GM20431 (cell line): Measurements from ENCODE around the gene HTR6.

Experiments
- in situ Hi-C: fragments of 300-500 bp; cut with MseI, MboI; formaldehyde crosslinking; loops from one replicate; pipeline ENCODE4 v1.15.0; 2020; ENCODE audit warnings: low sequenced_read_pairs; ENCODE audit not compliant: unreplicated experiment

Gene HTR6

DNA sequence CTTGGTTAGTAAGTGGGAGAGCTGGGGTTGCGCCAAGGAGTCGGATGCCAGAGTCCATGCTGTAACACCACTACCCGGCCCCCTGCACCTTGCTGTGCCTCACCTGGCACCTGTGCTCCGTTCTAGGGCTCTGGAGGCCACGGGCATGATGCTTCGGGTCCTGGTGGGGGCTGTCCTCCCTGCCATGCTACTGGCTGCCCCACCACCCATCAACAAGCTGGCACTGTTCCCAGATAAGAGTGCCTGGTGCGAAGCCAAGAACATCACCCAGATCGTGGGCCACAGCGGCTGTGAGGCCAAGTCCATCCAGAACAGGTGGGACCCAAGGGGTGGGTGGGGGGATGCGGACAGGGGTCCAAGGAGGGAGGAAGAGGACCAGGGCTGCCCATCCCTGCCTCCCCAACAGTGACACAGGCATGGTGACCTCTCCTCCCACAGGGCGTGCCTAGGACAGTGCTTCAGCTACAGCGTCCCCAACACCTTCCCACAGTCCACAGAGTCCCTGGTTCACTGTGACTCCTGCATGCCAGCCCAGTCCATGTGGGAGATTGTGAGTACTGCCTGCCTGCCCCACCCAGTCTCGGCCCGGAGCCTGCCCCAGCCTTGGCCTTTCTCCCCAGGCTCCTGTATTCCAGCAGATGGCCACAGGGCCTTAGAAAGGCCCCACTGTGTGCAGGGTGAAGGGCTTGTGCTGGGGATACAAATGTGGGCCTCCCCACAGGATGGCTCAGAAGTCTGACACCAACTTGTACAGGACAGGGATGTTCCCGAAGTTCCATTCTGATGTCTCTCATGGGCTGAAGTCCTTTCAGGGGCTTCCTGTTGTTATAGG, 9.6 kb upstream of the HTR6 start:
- in situ Hi-C loops = loop anchor here (10.0 kb wide), 1 partner anchor 310 kb away; no protein-coding TSS in a partner anchor

DNA sequence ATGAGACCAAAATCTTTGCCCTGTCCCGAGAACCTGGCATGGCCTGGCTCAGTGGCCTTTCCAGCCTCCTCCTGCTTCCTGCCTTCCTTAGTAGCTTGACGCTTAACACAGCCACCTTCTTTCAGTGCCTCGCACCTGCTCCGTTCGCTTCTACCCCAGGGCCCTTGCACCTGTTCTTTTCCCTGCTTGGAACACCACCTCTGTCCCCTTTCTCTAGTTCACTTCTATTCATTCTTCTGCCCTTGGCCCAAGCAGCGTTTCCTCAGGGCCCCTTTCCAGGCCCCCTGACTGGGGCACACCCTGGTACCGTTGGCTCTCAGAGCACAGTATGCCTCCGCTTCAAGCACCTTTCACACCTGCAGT, 9.0 kb upstream of the HTR6 start:
- in situ Hi-C loops = loop anchor here (10.0 kb wide), 1 partner anchor 311 kb away; no protein-coding TSS in a partner anchor

DNA sequence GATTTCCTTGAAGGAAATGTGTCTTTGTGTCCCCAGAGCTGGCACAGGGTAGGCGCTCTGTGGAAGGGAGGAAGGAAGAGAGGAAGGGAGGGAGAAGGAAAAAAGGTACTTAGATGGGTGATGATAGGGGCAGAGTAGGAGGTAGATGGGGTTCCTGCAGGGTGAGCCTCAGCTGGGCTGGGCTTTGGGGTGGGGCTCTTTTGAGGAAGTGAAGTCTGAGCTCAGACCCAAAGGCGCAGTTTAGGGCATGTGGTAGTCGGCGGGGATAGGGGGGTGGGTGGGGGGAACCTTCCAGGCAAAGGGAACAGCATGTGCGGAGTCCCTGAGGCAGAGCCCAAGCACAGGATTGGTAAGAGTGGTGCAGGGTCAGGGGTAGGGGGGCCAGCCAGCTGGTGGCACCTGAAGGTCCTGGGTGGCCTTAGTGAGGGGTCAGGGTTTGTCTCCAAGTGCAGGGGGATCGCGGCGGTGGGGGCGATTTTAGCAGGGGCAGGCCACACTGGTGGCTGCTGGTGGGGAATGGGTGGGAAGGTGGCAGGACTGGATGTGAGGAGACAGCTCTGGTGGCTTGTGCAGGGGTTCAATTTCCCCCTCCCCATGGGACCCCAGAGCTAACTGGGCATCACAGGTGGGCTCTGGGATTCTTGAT, 8.4 kb upstream of the HTR6 start:
- in situ Hi-C loops = loop anchor here (10.0 kb wide), 1 partner anchor 311 kb away; no protein-coding TSS in a partner anchor

DNA sequence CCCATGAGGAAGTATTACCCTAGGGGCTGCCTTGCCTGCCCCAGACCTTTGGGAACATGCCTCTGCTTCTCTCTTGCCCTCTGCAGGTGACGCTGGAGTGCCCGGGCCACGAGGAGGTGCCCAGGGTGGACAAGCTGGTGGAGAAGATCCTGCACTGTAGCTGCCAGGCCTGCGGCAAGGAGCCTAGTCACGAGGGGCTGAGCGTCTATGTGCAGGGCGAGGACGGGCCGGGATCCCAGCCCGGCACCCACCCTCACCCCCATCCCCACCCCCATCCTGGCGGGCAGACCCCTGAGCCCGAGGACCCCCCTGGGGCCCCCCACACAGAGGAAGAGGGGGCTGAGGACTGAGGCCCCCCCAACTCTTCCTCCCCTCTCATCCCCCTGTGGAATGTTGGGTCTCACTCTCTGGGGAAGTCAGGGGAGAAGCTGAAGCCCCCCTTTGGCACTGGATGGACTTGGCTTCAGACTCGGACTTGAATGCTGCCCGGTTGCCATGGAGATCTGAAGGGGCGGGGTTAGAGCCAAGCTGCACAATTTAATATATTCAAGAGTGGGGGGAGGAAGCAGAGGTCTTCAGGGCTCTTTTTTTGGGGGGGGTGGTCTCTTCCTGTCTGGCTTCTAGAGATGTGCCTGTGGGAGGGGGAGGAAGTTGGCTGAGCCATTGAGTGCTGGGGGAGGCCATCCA, 7.8 kb upstream of the HTR6 start:
- in situ Hi-C loops = loop anchor here (10.0 kb wide), 1 partner anchor 312 kb away; no protein-coding TSS in a partner anchor

DNA sequence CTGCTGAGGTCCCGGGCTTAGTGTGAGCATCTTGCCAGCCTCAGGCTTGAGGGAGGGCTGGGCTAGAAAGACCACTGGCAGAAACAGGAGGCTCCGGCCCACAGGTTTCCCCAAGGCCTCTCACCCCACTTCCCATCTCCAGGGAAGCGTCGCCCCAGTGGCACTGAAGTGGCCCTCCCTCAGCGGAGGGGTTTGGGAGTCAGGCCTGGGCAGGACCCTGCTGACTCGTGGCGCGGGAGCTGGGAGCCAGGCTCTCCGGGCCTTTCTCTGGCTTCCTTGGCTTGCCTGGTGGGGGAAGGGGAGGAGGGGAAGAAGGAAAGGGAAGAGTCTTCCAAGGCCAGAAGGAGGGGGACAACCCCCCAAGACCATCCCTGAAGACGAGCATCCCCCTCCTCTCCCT, 7.2 kb upstream of the HTR6 start:
- in situ Hi-C loops = loop anchor here (10.0 kb wide), 1 partner anchor 313 kb away; no protein-coding TSS in a partner anchor

DNA sequence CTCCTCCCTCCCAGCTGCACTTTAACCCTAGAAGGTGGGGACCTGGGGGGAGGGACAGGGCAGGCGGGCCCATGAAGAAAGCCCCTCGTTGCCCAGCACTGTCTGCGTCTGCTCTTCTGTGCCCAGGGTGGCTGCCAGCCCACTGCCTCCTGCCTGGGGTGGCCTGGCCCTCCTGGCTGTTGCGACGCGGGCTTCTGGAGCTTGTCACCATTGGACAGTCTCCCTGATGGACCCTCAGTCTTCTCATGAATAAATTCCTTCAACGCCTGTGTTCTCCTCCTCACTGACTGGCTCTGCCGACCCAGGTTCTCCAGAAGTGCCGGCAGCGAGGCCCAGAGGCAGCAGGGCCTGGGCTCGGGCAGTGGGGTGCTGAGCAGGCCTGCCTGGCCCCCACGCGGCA, 6.5 kb upstream of the HTR6 start:
- in situ Hi-C loops = loop anchor here (10.0 kb wide), 1 partner anchor 313 kb away; no protein-coding TSS in a partner anchor

DNA sequence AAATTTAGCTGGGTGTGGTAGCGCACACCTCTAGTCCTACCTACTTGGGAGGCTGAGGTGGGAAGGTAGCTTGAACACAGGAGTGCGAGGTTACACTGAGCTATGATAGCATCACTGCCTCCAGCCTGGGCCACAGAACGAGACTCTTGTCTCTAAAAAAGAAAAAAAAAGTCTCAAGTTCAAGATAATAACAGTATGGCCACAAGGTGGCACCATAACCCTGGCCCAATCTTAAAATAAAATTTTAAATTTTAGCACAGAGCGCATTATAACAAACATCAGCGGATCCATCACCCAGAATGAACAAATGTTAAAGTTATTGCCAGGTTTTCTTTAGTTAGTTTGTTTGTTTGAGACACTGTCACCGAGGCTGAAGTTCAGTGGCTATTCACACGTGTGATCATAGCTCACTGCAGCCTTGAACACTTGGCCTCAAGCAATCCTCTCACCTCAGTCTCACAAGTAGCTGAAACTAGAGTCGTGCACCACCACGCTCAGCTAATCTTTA, 2.9 kb upstream of the HTR6 start:
- in situ Hi-C loops = no loop called here

DNA sequence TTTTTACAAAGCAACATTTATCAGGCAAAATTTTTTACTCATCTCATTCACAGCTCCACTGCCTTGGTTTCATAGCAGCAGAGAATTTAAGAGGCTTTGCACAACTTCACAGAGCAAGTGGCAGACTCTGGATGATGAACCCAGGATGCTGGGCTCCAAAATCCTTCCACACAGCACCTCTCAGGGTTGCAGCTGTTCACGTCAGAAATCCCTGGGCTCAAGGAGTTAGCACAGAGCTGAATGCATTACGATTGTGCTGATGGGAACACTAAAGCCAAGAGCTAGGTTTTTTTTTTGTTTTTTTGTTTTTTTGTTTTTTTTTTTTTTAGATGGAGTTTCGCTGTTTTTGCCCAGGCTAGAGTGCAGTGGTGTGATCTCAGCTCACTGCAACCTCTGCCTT, 2.4 kb upstream of the HTR6 start:
- in situ Hi-C loops = no loop called here

DNA sequence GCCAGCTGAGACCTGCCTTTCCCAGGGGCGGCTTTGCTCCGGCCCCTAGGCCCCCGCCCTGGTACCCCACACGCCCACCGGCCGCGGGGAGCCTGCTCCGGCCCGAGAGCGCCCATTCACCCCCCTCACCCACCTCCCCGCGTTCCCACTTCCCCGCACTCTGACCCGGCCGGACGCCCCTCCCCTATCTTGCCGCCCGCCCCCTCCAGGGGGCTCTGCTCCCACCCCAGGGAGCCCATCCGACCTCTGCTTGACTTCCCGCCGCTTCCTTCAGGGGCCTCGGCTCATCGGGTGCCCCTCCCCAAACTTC, 466 bp downstream of the HTR6 start:
- in situ Hi-C loops = no loop called here

DNA sequence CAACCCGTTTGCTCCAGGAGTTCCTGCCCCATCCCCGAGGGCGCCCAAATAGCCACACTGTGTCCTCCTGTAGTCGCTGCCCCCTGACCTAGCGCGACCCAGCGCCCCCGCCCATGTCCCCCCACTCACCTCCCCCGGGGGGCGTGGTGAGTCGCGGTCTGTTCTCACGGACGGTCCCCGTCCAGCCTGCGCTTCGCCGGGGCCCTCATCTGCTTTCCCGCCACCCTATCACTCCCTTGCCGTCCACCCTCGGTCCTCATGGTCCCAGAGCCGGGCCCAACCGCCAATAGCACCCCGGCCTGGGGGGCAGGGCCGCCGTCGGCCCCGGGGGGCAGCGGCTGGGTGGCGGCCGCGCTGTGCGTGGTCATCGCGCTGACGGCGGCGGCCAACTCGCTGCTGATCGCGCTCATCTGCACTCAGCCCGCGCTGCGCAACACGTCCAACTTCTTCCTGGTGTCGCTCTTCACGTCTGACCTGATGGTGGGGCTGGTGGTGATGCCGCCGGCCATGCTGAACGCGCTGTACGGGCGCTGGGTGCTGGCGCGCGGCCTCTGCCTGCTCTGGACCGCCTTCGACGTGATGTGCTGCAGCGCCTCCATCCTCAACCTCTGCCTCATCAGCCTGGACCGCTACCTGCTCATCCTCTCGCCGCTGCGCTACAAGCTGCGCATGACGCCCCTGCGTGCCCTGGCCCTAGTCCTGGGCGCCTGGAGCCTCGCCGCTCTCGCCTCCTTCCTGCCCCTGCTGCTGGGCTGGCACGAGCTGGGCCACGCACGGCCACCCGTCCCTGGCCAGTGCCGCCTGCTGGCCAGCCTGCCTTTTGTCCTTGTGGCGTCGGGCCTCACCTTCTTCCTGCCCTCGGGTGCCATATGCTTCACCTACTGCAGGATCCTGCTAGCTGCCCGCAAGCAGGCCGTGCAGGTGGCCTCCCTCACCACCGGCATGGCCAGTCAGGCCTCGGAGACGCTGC, 1.1 kb downstream of the HTR6 start:
- in situ Hi-C loops = no loop called here

DNA sequence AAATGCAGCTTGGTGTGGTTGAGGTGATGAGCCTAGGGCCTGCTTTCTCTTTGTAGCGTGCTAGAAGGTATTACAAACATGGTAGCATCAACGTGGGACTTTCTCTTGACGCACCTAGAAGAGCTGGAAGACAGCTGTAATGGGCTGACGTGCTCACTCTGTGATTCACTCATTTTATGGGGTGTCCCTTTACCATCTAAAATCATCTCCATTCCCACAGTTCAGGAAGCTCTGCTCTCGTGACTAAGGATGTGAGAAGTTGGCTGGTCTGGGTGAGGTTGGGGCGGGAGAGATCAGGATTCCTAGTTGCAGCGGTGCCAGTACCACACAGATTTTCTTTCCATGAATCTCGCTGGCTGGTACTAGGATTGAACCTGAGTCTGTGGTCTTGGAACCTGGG, 4.2 kb downstream of the HTR6 start:
- in situ Hi-C loops = no loop called here

DNA sequence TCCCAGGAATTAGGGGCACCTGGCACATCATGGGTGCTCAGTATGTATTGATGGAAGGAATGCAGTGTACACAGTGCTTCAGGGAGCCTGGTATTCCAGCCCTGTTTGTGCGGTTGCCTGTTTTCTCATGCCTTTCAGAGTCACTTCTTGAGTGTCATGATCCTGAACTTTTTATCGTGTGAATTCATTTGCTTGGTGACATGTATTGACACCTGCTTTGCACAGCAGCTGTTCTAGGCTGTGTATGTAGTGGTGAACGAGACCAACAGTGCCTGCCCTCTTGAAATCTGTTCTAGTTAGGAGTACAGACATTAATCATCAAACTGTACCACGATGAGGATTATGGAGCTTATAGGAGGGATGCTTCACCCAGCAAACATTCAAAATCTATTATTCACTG, 6.1 kb downstream of the HTR6 start:
- in situ Hi-C loops = no loop called here

DNA sequence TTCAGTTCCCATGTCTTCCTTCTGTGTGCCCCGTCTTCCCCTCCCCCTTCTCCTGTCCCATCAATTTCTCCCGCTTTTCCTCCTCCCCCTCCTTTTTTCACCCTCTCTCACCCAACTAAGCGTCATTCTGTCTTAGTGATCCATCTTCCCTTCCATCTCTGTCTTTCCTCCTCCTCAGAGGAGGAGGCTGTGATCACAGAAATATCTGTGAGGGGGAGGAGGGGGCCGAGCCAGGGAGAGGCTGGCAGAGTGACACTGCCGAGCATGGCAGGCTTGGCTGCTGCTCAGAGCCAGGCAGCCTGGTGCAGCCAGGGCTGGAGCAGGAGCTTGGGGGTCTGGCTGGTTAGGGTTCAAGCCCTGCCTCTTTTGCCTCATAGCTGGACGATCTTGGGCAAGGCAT, 7.6 kb downstream of the HTR6 start:
- in situ Hi-C loops = no loop called here

DNA sequence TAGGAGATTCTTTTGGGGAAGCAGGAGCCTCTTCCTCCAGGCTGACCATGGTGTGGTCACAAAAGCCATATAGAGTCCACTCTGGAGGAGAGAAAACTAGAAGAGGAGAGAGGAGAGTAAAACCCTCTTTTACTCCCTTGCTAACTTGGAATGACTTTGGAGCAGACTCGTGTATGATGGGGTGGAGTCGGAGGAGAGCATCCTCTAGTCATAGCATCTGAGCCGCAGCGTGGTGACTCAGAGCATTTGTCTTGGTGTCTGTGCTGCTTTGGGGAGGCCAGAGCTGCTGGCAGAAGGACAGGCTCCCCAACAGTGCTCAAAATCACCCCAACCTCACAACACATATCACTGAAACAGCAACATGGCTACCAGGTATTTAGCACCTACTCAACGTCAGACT, 11.1 kb downstream of the HTR6 start:
- in situ Hi-C loops = no loop called here

DNA sequence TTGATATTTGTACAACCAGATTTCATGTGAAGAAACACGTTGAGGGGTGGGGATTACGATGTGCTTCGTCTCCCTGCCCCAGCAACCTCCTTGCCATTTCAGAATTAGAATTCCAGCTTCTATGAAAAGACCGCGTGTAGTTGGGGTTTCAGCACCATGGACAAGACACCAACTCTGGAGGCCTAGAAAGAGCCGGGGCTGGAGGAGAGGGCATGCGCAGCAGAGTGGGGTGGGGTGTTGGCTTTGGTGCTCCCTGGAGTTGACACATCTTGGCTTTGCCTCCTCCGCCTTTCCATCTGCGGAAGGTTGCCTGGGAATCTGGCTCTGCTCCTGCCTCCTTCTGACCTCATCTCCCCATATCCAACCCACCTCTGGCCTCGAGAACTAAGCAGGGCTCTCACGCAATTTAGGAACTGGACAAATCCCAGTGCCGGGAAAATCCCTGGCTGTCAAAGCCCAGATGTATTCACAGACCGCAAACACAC, 11.8 kb downstream of the HTR6 start:
- in situ Hi-C loops = no loop called here

DNA sequence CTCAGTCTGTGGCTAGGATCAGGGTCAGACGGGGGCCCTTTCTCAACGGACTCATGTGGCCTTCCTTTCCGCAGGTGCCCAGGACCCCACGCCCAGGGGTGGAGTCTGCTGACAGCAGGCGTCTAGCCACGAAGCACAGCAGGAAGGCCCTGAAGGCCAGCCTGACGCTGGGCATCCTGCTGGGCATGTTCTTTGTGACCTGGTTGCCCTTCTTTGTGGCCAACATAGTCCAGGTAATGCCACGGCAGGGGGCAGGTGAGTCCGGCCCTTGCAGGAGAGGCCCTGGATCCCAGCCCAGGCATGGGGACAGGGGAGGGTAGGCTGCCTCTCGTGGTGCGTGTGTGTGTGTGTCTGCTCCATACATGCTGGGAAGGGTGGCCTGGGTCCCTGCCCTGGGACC, 13.8 kb downstream of the HTR6 start:
- in situ Hi-C loops = no loop called here

DNA sequence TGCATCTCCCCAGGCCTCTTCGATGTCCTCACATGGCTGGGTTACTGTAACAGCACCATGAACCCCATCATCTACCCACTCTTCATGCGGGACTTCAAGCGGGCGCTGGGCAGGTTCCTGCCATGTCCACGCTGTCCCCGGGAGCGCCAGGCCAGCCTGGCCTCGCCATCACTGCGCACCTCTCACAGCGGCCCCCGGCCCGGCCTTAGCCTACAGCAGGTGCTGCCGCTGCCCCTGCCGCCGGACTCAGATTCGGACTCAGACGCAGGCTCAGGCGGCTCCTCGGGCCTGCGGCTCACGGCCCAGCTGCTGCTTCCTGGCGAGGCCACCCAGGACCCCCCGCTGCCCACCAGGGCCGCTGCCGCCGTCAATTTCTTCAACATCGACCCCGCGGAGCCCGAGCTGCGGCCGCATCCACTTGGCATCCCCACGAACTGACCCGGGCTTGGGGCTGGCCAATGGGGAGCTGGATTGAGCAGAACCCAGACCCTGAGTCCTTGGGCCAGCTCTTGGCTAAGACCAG, 14.3 kb downstream of the HTR6 start:
- in situ Hi-C loops = no loop called here

DNA sequence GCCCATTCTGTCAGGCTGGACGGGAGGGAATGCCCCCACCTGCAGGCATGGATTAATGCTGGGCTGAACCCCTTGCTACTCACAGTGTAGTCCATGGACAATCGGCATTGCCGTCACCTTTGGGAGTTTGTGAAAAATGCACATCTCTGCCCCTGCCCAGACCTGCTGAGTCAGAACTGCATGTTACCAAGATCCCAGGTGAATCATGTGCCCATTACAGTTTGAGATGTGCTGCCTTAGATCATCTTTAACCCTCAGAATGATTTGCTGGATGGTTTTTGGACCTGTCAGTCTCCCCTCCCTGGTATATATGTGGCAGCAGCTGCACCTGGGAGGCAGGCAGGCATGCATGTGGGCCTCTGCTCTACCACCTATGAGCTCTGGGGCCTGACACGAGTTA, 15.0 kb downstream of the HTR6 start:
- in situ Hi-C loops = no loop called here

DNA sequence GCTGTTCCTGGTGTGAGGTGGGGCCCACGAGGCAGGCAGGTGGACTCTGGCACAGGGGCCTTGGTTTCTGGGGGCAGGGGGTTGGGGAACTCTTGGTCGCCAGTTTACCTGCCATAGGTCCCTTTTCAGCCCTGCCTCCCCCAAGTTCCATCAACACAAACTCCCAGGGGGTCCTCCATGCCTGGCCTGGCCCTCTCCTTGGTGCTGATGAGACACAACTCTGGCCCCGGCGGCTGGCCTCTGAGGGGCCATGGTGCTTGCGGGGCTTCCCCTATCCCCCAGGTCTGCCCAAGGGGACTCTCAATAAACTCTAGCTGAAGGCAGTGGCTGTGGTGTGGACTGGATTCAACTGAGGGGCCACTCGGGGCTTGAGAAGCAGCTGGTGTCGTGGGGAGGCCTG, 16.0 kb downstream of the HTR6 start:
- in situ Hi-C loops = no loop called here
